HG03520 (cell line): ENCODE data around the gene LARP4.
"Not testable (repeated sequence)": the region's sequence is repeated elsewhere in the genome, so short reads cannot be mapped to it uniquely, and the experiment has no call there.

Source experiments
- ATAC-seq: cut with Tn5 transposase; IDR thresholded peaks from one replicate; pipeline ENCODE4 v1.9.1; 2021; ENCODE audit warnings: mild to moderate bottlenecking, moderate library complexity; ENCODE audit not compliant: unreplicated experiment

Gene LARP4

GRCh38 chr12:50521781-50522180, 121.1 kb downstream of the LARP4 start:
- ATAC-seq, result not testable (repeated sequence)

GRCh38 chr12:50523772-50524171, 123.1 kb downstream of the LARP4 start:
- no peak for ATAC-seq

- ATAC-seq, result no peak
Observed at GRCh38 chr12:50524621-50525020, 123.9 kb downstream of the LARP4 start.

GRCh38 chr12:50525422-50525821, 124.7 kb downstream of the LARP4 start:
- no peak for ATAC-seq

GRCh38 chr12:50527359-50527726, 126.7 kb downstream of the LARP4 start:
- ATAC-seq, result no peak

- no peak for ATAC-seq
Observed at GRCh38 chr12:50528800-50529199, 128.1 kb downstream of the LARP4 start.

GRCh38 chr12:50529345-50529744, 128.7 kb downstream of the LARP4 start:
- ATAC-seq, result no peak
